Stomach (tissue), 4 donors: ENCODE measurements around the gene ARRDC3.

ENCODE experiments used
- POLR2A ChIP-seq, 4 donors: fragments of 450-650 bp; IDR thresholded peaks; one replicate each; pipeline ENCODE4 v1.6.1; 2016; ENCODE audit warnings: antibody characterized with exemption in 4 of 4, control low read depth in 2 of 4, mild to moderate bottlenecking in 1 of 4, moderate library complexity in 1 of 4
- POLR2AphosphoS5 ChIP-seq, 3 donors: sonication (generic); formaldehyde crosslinking; IDR thresholded peaks; one replicate each; pipeline ENCODE4 v1.6.1; 2016; ENCODE audit warnings: antibody characterized with exemption in 3 of 3
- TF ChIP-seq, protein P1 (sequence below), 7 experiments: fragments of 450-650 bp in 4 of 7; fragments of 200-600 bp in 3 of 7; sonication (generic) in 3 of 7; IDR thresholded peaks; one replicate each; pipeline ENCODE4 v1.5.1; 2016 to 2019; ENCODE audit warnings: antibody characterized with exemption in 7 of 7, control low read depth in 2 of 7, mild to moderate bottlenecking in 1 of 7

DNA sequence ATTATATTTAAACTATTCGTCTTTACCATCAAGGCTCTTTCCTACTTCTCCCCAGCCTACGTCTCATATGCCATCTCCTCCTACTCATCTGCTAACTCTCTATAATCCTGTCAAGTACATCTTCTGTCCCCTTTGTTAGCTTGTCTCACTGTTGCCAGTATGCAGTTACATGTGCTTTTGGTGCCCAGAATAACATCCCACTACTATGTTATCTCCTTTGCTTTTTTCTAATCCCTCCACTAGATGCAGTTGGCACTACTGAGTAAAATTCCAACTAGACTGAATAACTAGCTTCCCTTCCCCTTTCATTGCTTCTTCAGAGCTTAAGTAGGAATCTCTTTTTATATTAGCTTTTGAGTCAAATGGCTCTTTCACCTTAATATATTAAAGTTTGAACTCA, 3.0 kb upstream of the ARRDC3 start:
- no peak for TF ChIP-seq POLR2A (IDR thresholded peaks at IDR 0.05)
- TF ChIP-seq, protein P1, sequence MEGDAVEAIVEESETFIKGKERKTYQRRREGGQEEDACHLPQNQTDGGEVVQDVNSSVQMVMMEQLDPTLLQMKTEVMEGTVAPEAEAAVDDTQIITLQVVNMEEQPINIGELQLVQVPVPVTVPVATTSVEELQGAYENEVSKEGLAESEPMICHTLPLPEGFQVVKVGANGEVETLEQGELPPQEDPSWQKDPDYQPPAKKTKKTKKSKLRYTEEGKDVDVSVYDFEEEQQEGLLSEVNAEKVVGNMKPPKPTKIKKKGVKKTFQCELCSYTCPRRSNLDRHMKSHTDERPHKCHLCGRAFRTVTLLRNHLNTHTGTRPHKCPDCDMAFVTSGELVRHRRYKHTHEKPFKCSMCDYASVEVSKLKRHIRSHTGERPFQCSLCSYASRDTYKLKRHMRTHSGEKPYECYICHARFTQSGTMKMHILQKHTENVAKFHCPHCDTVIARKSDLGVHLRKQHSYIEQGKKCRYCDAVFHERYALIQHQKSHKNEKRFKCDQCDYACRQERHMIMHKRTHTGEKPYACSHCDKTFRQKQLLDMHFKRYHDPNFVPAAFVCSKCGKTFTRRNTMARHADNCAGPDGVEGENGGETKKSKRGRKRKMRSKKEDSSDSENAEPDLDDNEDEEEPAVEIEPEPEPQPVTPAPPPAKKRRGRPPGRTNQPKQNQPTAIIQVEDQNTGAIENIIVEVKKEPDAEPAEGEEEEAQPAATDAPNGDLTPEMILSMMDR (IDR thresholded peaks at IDR 0.05): no peak
- no peak for TF ChIP-seq POLR2AphosphoS5 (IDR thresholded peaks at IDR 0.05)
